ENCODE results near the gene M1AP. TPM values are rescaled to one million over a fixed set of nuclear protein-coding genes. Genes with fewer than 3 reads are reported as not detected.

M1AP gene
- total RNA-seq, 1 experiment from 2014 or later, result not detected

- no peak for DNase-seq (ENCODE audit: low read depth)
These were observed 121.4 kb downstream of the M1AP start for GRCh38 chr2:74526649-74527230.

- no peak for DNase-seq (ENCODE audit: low read depth)
These were observed 122.1 kb downstream of the M1AP start, which contains the start of gene DQX1 for GRCh38 chr2:74525717-74526648. Gene DQX1, minus strand, starts transcription at chr2:74526231. Its CDS starts 502 bp downstream, at chr2:74525729.

- no peak for DNase-seq (ENCODE audit: low read depth)
These were observed 123.0 kb downstream of the M1AP start for GRCh38 chr2:74524955-74525716.

GRCh38 chr2:74524005-74524404, 124.1 kb downstream of the M1AP start:
- DNase-seq (ENCODE audit: low read depth), result no peak

GRCh38 chr2:74522516-74522915, 125.6 kb downstream of the M1AP start:
- no peak for DNase-seq (ENCODE audit: low read depth)

GRCh38 chr2:74516650-74517049, 131.5 kb downstream of the M1AP start:
- no peak for DNase-seq (ENCODE audit: low read depth)

GRCh38 chr2:74515981-74516633, 132.0 kb downstream of the M1AP start:
- no peak for DNase-seq (ENCODE audit: low read depth)

- no peak for DNase-seq (ENCODE audit: low read depth)
These were observed 132.7 kb downstream of the M1AP start for GRCh38 chr2:74515271-74515980.

- DNase-seq (ENCODE audit: low read depth), result no peak
These were observed 133.5 kb downstream of the M1AP start, which contains the start of gene TLX2 for GRCh38 chr2:74514368-74515270. Gene TLX2, plus strand, starts transcription at chr2:74514450. Its CDS starts 357 bp downstream, at chr2:74514807.

GRCh38 chr2:74513605-74514367, 134.3 kb downstream of the M1AP start:
- DNase-seq (ENCODE audit: low read depth), result peak; percentile 43

GRCh38 chr2:74512744-74513604, 135.2 kb downstream of the M1AP start:
- DNase-seq (ENCODE audit: low read depth), result no peak

- peak; percentile 41 for DNase-seq (ENCODE audit: low read depth)
These were observed 136.8 kb downstream of the M1AP start for GRCh38 chr2:74511104-74511989.

GRCh38 chr2:74510272-74510671, 137.9 kb downstream of the M1AP start:
- no peak for DNase-seq (ENCODE audit: low read depth)

- peak; percentile 40 for DNase-seq (ENCODE audit: low read depth)
These were observed 140.1 kb downstream of the M1AP start for GRCh38 chr2:74507926-74508520.

Data from Daoy (cell line).